G401 (cell line): ENCODE measurements around the gene SSPN. TPM values are rescaled to one million over a fixed set of nuclear protein-coding genes. Genes with fewer than 3 reads are reported as not detected.
A peak's percentile ranks its signal among the peaks of the same experiment; 100 is the strongest.
"Not testable (repeated sequence)": the region's sequence is repeated elsewhere in the genome, so short reads cannot be mapped to it uniquely, and the experiment has no call there.

ENCODE experiments used
- DNase-seq: peaks from one replicate; pipeline ENCODE4 v3.0.0-alpha.2; 2015; ENCODE audit warnings: low spot score
- in situ Hi-C: cut with HindIII; loops from 2 replicates; pipeline ENCODE4 v1.10.0; 2016; ENCODE audit warnings: low sequenced_read_pairs, mixed read lengths
- total RNA-seq: library from RNA; depleted of rRNA; stranded (reverse); fragments of >200 nt; shearing (Covaris generic); gene quantifications from 2 replicates; pipeline ENCODE4 v1.2.3, GENCODE V29; 2014

Gene SSPN
- total RNA-seq, 1 experiment from 2014 or later: 2.9 TPM

DNA sequence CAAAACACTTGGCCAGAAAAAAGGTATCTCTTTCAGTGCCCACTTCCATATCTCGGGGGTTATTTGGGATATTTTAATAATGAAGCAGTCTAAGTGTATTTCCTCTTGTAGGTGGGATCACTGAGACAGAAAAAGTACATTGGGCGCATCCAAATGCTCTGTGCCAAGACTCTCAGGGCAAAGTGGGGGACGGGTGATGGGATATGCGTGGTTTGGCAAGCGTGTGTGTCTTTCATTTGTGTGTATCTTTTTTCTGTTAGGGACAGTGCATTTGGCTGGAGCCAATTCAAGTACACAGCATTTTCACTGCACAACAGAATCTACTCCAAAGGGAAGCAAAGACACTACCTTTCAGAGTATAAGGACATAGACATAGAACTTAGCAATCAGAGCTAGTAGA lies 29.3 kb downstream of the SSPN start:
- peak; percentile 41 for DNase-seq
- in situ Hi-C loops: no loop called here

DNA sequence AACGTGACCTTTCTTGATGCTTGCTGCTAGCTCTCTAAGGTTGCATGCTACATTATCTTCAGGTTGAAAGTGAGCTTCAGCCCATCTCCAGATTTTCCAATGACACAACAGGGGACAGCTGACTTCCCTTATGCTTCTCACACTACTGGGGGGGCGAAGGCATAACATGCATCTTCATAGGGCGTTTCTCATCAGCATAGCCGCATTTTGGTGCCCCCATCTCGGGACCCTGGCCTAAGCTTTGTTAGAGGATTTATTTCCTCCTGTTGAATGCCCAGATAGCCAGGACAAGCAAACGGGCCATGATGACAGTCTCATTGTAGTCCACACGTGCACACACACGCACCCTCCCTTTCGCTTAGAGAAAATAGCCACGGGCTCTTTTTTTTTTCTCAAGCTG lies 30.7 kb downstream of the SSPN start:
- in situ Hi-C loops: no loop called here

DNA sequence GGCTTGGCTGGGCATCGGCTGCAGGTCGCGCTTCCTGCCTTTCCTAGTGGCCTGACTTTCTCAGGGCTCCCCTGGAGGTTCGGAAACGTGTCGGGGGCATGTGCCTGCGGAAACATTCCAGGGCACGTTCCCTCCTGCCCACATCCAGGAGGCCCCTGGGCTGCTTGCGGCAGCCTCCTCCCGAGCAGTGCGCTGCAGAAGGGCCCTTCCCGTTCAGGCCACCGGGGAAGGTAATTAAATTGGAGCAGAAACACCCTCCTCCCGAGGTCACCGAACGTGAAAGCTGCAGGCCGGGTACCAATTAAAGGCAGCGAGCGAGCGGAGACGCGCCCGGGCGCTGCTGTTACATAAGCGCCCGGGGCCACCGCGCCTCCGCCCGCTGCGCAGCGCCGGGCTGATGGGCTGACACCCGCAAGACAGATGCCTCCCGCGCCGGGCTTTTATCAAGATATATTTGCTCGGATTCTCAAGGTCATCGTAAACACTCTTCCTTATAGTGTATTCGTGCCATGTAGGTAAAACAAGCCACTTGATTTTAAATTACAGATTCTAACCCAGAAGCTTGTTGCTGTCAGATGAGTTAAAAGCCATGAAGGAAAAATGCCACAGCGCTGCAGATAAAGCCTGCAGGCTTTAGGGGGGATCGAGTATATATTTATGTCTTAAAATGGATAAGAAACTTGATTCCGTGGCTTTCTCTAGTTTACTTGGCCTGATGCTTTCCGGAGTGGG lies 31.4 kb downstream of the SSPN start:
- in situ Hi-C loops: no loop called here
- DNase-seq: peak; percentile 86

More for the DNA sequence above, 30.7 kb downstream of the SSPN start:
- DNase-seq: peak; percentile 65

DNA sequence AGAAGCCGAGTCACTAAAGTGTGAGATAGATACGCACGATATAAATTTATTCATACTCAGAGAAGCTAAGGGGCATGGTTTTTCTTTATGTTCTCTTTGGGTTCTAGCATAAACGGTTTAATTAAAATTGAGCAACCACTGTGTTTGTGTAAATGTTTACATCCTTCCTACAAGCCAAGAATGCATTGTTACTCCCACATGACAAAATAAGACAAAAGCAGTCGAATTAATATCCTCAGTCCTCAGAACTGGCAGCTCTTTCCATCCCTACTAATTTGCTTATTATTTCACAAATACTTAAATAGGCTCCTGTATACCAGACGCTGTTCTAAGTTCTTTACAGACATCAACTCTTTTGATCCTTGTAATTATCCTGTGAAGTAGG lies 32.0 kb downstream of the SSPN start:
- peak; percentile 64 for DNase-seq
- in situ Hi-C loops: no loop called here

DNA sequence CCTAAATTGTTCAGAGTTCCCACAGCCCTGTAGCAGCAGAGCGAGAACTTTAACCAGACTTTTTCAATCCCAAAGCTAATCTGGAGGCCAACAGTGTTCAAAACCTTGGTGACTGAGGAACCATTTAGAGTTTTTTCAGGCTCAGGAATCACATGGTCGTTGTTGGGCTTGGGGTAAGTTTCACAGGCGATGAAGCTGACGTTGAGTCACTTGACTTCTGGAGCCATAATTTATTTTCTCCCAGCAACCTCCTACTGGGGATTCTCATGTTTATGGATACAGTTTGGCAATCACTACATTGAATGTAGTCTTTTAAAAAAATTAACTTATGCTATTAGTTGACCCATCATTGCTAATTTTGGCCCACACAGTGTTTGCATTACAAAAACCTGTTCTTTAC lies 34.5 kb downstream of the SSPN start:
- in situ Hi-C loops: no loop called here
- no peak for DNase-seq

DNA sequence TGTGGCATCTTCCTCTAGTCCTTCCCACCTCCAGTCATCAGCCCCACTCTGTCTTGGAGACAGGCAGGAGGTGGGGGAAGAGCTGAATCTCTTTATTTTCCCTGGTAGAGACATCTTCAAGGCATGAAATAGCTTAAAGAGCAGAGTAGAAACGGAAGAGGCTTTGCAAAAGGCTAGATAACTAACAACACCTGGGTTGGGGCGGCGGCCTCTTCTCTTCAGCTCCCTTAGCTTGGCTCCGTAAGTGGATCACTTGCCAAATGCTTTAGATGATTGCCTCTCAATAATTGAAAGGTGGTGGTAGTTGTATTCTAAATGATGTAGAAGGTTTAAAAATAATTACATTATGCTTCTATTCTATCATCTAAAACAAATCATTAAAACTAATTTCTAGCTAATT lies 36.1 kb downstream of the SSPN start:
- no peak for DNase-seq
- in situ Hi-C loops: no loop called here

GRCh38 chr12:26231921-26232320 lies 36.5 kb downstream of the SSPN start:
- no peak for DNase-seq
- in situ Hi-C loops: no loop called here

DNA sequence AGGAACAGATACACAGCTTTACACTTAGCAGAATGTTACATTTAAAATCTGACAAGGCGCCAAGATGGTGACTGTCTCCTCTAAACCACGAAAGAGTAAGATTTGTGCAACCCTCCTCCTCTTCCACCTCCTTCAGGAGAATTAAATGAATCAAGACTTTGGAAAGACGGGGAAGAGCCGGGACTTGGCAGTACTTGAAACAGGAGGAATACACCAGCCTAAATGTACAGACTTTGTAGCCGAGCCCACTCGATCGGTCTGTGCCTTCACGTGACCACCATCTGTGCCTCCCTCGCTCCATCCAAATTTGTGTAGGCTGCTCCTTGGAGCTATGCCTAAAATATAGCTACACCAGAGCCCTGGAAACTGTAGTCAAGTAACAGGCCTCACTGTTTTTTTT lies 38.3 kb downstream of the SSPN start:
- peak; percentile 95 for DNase-seq
- in situ Hi-C loops: no loop called here

DNA sequence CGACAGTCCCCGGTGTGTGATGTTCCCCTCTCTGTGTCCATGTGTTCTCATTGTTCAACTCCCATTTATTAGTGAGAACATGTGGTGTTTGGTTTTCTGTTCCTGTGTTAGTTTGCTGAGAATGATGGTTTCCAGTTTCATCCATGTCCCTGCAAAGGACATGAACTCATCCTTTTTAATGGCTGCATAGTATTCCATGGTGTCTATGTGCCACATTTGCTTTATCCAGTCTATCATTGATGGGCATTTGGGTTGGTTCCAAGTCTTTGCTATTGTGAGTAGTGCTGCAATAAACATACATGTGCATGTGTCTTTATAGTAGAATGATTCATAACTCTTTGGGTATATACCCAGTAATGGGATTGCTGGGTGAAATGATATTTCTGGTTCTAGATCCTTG lies 40.1 kb downstream of the SSPN start:
- DNase-seq, in situ Hi-C loops: not testable (repeated sequence)

DNA sequence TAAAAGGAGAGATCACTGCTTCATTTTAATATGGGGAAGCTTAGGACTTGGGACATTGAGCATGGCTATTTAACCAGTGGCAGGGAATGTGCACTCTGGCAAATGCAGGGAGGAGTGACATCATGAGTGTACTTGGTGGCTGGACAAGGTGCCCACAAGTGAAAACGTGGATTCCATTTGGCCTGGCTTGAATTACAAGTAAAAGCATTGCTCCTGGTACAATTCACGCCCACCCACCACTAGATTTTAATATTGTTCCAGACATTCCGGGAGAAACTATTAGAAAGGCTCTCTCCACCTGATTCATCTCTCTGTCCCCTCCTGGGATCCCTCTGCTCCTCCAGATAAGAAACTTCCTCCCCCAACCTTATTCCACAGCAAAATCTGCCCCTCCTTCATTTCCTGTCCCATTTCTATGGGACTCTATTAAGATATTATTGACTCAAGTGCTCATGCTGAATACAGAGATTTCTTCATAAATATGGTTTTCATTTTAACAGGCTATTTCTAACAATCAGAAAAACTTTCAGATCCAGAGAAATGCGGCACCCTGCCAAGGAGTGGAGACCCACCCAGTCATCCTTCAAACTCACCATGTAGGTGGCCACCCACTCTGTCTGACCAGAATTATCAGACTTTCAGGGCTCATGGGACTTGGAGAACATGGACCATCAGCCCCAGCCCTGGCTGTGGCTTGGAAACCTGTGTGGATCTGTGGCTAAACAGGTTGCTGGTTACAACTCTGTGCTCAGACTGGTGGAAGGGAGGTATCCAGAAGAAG lies 43.2 kb downstream of the SSPN start:
- no peak for DNase-seq
- in situ Hi-C loops: no loop called here

GRCh38 chr12:26239122-26239851 lies 43.9 kb downstream of the SSPN start:
- in situ Hi-C loops: no loop called here
- peak; percentile 61 for DNase-seq

GRCh38 chr12:26239852-26240815 lies 44.8 kb downstream of the SSPN start:
- in situ Hi-C loops: no loop called here

DNA sequence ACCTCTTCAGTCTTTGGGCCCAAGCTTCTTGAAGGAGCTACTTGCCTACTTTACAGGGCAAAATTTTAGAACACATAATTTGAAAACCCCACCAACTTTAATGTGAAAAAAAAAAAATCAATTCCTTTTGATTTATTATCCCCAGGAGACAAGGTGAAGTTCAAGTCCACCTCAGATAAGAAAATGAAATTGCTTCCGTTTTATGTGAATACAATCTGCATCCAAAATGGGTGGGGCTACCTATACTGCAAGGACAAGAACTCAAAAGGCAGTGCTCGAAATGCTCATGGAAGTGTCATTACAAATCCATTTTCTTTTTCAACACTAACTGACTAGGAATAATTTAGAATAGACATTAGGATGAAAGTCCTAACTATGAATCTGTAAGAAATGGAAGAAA lies 45.7 kb downstream of the SSPN start:
- no peak for DNase-seq
- in situ Hi-C loops: no loop called here

More at GRCh38 chr12:26239852-26240815, 44.8 kb downstream of the SSPN start:
- DNase-seq: peak; percentile 51

DNA sequence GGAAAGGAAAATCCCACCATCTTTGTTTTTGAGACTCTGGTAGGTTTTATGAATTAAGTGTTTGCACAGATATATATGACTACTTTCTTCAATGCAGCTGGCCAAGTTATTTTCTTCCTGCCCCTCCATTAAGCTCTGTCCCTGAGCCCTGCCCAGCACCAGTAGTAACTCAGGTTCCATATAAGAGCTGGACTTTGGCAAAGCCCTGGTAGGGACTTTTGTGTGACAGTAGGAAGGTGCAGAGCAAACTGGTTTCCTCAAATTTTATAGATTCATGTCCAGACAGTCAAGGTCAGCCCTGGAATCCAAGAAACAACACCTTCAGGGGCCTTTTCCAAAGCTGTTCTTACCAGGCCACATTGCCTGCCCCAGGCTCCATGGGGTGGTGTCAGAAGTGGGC lies 47.3 kb downstream of the SSPN start:
- DNase-seq: no peak
- in situ Hi-C loops: no loop called here

DNA sequence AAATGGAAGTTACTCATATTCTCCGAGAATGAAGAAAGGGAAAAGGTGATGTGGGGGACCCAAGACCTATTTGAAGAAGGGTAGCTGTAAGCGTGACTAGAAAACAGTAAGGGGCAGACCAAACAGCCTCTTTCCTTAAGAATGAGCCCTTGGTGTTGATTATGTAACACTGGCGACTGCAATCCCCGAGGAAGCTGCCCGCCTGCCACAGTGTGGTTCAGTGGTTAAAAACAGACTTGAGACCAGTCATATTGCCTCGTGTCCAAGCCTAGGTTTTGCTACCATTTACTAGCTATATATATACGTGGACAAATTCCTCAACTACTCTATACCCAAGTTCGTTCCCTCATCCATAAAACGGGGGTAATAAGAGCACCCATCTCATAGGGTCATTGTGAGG lies 49.1 kb downstream of the SSPN start:
- in situ Hi-C loops: no loop called here
- no peak for DNase-seq

DNA sequence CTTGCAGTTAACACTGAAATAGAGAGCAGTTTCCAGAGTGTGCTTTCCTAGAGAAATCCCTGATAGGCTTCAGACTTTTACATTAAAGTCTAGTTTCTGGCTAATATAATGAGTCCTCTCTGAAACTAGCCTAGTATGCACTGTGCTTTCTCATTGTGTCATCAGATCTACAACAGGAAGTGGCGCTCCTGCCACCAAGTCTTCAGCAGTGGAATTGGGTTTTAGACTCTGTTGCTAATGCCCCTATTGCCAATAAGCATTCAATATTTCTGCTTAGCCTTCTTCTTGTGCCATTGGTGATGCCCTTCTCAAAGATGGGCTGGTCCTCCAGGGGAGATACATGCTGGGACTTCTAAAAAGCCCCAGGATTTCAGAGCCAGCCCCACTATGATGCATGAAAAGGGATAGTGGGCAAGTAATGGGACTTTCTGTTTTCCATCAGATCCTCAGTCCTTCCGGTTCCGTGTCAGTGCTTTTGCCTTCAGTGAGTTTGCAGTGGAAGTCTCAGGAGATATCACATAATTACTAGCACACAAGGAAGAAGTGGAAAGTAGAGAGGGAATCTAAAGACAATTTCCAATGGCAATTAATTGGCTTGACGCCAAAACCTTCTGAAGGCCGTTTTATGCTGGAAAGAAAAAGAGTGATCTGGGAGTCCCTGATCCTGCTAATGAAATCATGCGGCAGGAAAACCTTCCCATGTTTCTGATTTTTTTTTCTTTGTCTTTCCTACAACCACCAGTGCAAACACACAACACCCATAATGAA lies 50.0 kb downstream of the SSPN start:
- in situ Hi-C loops: no loop called here
- no peak for DNase-seq

DNA sequence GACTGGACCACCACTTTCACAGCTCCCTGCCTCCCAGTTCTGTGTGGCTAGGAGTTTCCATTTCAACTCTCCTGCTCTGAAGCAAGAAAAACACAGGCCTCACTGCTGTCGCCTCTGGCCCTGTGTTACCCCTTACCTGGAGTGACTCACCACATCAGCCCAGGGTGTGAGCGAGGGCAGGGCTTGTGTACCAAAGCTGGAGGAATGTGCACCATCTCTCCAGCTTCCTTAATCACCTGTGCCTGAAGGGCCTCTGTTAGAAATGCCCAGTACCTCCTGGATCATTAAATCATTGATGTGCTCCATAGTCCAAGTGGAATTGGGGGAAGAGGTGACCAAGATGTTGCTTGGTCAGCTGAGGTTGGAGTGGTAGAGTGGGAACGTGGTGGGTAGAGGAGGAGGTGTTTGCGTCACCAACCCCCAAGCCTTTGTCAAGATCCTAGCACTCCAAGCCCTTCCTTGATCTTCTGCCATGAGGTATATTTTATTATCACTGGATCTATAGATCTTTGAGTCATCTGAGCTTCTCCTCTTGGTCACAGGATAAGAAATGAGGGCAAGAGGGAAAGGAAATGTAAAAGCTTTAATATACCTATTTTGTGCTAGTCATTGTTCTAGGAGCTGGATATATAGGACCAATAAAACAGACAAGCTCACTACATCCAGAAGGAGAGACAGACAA lies 51.3 kb downstream of the SSPN start:
- DNase-seq: no peak
- in situ Hi-C loops: no loop called here

GRCh38 chr12:26247873-26248272 lies 52.5 kb downstream of the SSPN start:
- in situ Hi-C loops: no loop called here
- no peak for DNase-seq
